SH-SY5Y (cell line): ENCODE data around the gene ANO7.

ENCODE experiments used
- GATA2 ChIP-seq: IDR thresholded peaks from 2 replicates; pipeline ENCODE4 v1.6.1; 2011; ENCODE audit warnings: mild to moderate bottlenecking, low read depth, low read length
- GATA3 ChIP-seq: IDR thresholded peaks from 2 replicates; pipeline ENCODE4 v1.6.1; 2011; ENCODE audit warnings: low read depth, mild to moderate bottlenecking, low read length, moderate library complexity

Gene ANO7

GRCh38 chr2:241204490-241204889 lies 16.0 kb downstream of the ANO7 start:
- TF ChIP-seq GATA2 (no peak), GATA3 (no peak)

GRCh38 chr2:241205086-241205485 lies 16.6 kb downstream of the ANO7 start:
- TF ChIP-seq GATA3 (no peak), GATA2 (no peak)

GRCh38 chr2:241207151-241207550 lies 18.7 kb downstream of the ANO7 start:
- no peak for TF ChIP-seq GATA3
- TF ChIP-seq GATA2: no peak

GRCh38 chr2:241207641-241208040 lies 19.2 kb downstream of the ANO7 start:
- TF ChIP-seq GATA3 (no peak), GATA2 (no peak)

- TF ChIP-seq GATA2 (peak; percentile 31; the same call in 1 of the 2 replicates), GATA3 (no peak)
Observed at GRCh38 chr2:241208058-241208457, 19.6 kb downstream of the ANO7 start.

GRCh38 chr2:241209271-241209670 lies 20.8 kb downstream of the ANO7 start:
- TF ChIP-seq GATA3 (no peak), GATA2 (no peak)

GRCh38 chr2:241211276-241211675 lies 22.8 kb downstream of the ANO7 start:
- TF ChIP-seq GATA3: no peak
- no peak for TF ChIP-seq GATA2

- TF ChIP-seq GATA2: no peak
- TF ChIP-seq GATA3: no peak
Observed at GRCh38 chr2:241213041-241213440, 24.6 kb downstream of the ANO7 start.

GRCh38 chr2:241213567-241213966 lies 25.1 kb downstream of the ANO7 start:
- no peak for TF ChIP-seq GATA3
- no peak for TF ChIP-seq GATA2

GRCh38 chr2:241214209-241214608 lies 25.7 kb downstream of the ANO7 start:
- TF ChIP-seq GATA3 (no peak), GATA2 (no peak)

- TF ChIP-seq GATA2 (no peak), GATA3 (no peak)
Observed at GRCh38 chr2:241214766-241215165, 26.3 kb downstream of the ANO7 start.

GRCh38 chr2:241215421-241215820 lies 26.9 kb downstream of the ANO7 start:
- TF ChIP-seq GATA2: no peak
- TF ChIP-seq GATA3: no peak

- TF ChIP-seq GATA3 (no peak), GATA2 (no peak)
Observed at GRCh38 chr2:241216211-241216761, 27.8 kb downstream of the ANO7 start.

- TF ChIP-seq GATA3: no peak
- TF ChIP-seq GATA2: no peak
Observed at GRCh38 chr2:241217320-241218031, 29.0 kb downstream of the ANO7 start.

GRCh38 chr2:241218131-241219029 lies 29.9 kb downstream of the ANO7 start:
- no peak for TF ChIP-seq GATA2
- no peak for TF ChIP-seq GATA3

- TF ChIP-seq GATA2 (no peak), GATA3 (no peak)
Observed at GRCh38 chr2:241219030-241219382, 30.5 kb downstream of the ANO7 start.
